Measurements from ENCODE around the gene ABCC8.

The ABCC8 gene

GRCh38 chr11:17410606-17411379 lies 65.9 kb downstream of the ABCC8 start:
- no peak overlapping the region for H3K4me3 ChIP-seq (replicated peaks; ENCODE audit: low read depth, low read length)
- no peak for TF ChIP-seq CTCF (IDR thresholded peaks at IDR 0.05; ENCODE audit: insufficient read depth, low read length, poor library complexity, severe bottlenecking)

GRCh38 chr11:17408641-17409040 lies 68.0 kb downstream of the ABCC8 start:
- Histone ChIP-seq H3K27me3 (replicated peaks; ENCODE audit: control insufficient read depth, insufficient read depth, low read length) (no peaks in the 10 kb centered on the region; the same call in 1 of the 2 replicates), H3K36me3 (ENCODE audit: control insufficient read depth, insufficient read depth, low read length) (no peaks in the 10 kb centered on the region), H3K4me3 (replicated peaks; ENCODE audit: low read depth, low read length) (no peak overlapping the region)
- DNase-seq (ENCODE audit: extremely low read depth, insufficient read length) = no peak
- TF ChIP-seq CTCF (IDR thresholded peaks at IDR 0.05; ENCODE audit: insufficient read depth, low read length, poor library complexity, severe bottlenecking) = no peak

More at GRCh38 chr11:17410606-17411379, 65.9 kb downstream of the ABCC8 start:
- H3K36me3 ChIP-seq (ENCODE audit: control insufficient read depth, insufficient read depth, low read length) = no peaks in the 10 kb centered on the region
- H3K27me3 ChIP-seq (replicated peaks; ENCODE audit: control insufficient read depth, insufficient read depth, low read length) = no peaks in the 10 kb centered on the region; the same call in 1 of the 2 replicates
- DNase-seq (ENCODE audit: extremely low read depth, insufficient read length) = no peak

- no peak for DNase-seq (ENCODE audit: extremely low read depth, insufficient read length)
- H3K4me3 ChIP-seq (replicated peaks; ENCODE audit: low read depth, low read length) = no peak overlapping the region
- H3K36me3 ChIP-seq (ENCODE audit: control insufficient read depth, insufficient read depth, low read length) = no peaks in the 10 kb centered on the region
- H3K27me3 ChIP-seq (replicated peaks; ENCODE audit: control insufficient read depth, insufficient read depth, low read length) = no peaks in the 10 kb centered on the region; the same call in 1 of the 2 replicates
- TF ChIP-seq CTCF (IDR thresholded peaks at IDR 0.05; ENCODE audit: insufficient read depth, low read length, poor library complexity, severe bottlenecking) = no peak
These were observed 68.6 kb downstream of the ABCC8 start for GRCh38 chr11:17408026-17408425.

GRCh38 chr11:17407575-17407974 lies 69.1 kb downstream of the ABCC8 start:
- Histone ChIP-seq H3K27me3 (replicated peaks; ENCODE audit: control insufficient read depth, insufficient read depth, low read length) (no peaks in the 10 kb centered on the region; the same call in 1 of the 2 replicates), H3K36me3 (ENCODE audit: control insufficient read depth, insufficient read depth, low read length) (no peaks in the 10 kb centered on the region), H3K4me3 (replicated peaks; ENCODE audit: low read depth, low read length) (no peak overlapping the region)
- no peak for DNase-seq (ENCODE audit: extremely low read depth, insufficient read length)
- TF ChIP-seq CTCF (IDR thresholded peaks at IDR 0.05; ENCODE audit: insufficient read depth, low read length, poor library complexity, severe bottlenecking) = no peak

GRCh38 chr11:17406818-17407149 lies 69.9 kb downstream of the ABCC8 start:
- H3K4me3 ChIP-seq (replicated peaks; ENCODE audit: low read depth, low read length) = no peak overlapping the region
- TF ChIP-seq CTCF (IDR thresholded peaks at IDR 0.05; ENCODE audit: insufficient read depth, low read length, poor library complexity, severe bottlenecking) = no peak
- DNase-seq (ENCODE audit: extremely low read depth, insufficient read length) = no peak
- H3K36me3 ChIP-seq (ENCODE audit: control insufficient read depth, insufficient read depth, low read length) = no peaks in the 10 kb centered on the region
- no peaks in the 10 kb centered on the region; the same call in 1 of the 2 replicates for H3K27me3 ChIP-seq (replicated peaks; ENCODE audit: control insufficient read depth, insufficient read depth, low read length)
